SH-SY5Y (cell line): ENCODE results near the gene MTSS2.

Experiments used
- GATA2 ChIP-seq: IDR thresholded peaks from 2 replicates; pipeline ENCODE4 v1.6.1; 2011; ENCODE audit warnings: mild to moderate bottlenecking, low read depth, low read length
- GATA3 ChIP-seq: IDR thresholded peaks from 2 replicates; pipeline ENCODE4 v1.6.1; 2011; ENCODE audit warnings: low read depth, mild to moderate bottlenecking, low read length, moderate library complexity

DNA sequence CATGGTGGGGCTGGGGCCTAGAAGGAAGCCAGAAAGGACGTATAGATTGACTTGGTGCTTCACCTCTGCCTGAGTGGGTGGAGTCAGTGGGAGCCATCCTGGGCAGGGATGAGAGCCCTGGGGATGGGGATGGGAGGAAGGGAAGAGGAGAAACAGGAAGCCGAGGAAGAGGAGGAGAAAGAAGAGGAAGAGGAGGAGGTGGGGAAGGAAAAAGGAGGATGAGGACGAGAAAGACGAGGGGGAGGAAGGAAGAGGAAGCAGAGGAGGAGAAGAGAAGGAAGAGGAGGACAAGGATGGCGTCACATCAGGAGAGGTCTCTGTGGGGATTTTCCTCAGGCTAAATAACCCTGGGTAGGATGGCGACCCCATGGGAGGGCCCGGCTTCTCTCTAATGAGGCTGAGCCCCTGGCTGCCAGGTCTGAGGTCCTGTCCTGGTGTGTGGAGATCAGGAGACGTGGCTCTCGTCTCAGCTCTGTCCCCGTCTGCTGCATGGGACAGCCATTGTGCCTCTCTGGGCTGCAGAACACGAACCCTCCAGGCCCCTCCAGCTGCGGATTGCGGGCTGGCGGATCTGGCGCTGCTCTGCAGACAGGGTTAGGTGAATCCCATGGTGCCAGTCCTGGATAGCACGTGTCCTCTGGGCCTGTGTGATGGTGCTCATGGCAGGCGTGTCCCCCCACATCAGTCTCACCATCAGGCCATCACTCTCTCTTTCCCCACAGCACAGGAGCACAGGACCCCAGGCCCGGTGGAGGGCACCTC, 35.5 kb upstream of the MTSS2 start:
- TF ChIP-seq GATA2 (no peak), GATA3 (no peak)
